Skeletal muscle cell (primary cell): ENCODE results near the gene MPI.

Experiments
- DNase-seq: peaks from one replicate; pipeline ENCODE4 v3.0.0-alpha.2; 2010; ENCODE audit warnings: low read depth
- H3K4me3 ChIP-seq: 2 replicates; pipeline ENCODE4 v1.5.1; 2011; ENCODE audit warnings: low read depth, mild to moderate bottlenecking, control low read depth, low read length, moderate library complexity

MPI gene, protein sequence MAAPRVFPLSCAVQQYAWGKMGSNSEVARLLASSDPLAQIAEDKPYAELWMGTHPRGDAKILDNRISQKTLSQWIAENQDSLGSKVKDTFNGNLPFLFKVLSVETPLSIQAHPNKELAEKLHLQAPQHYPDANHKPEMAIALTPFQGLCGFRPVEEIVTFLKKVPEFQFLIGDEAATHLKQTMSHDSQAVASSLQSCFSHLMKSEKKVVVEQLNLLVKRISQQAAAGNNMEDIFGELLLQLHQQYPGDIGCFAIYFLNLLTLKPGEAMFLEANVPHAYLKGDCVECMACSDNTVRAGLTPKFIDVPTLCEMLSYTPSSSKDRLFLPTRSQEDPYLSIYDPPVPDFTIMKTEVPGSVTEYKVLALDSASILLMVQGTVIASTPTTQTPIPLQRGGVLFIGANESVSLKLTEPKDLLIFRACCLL

DNA sequence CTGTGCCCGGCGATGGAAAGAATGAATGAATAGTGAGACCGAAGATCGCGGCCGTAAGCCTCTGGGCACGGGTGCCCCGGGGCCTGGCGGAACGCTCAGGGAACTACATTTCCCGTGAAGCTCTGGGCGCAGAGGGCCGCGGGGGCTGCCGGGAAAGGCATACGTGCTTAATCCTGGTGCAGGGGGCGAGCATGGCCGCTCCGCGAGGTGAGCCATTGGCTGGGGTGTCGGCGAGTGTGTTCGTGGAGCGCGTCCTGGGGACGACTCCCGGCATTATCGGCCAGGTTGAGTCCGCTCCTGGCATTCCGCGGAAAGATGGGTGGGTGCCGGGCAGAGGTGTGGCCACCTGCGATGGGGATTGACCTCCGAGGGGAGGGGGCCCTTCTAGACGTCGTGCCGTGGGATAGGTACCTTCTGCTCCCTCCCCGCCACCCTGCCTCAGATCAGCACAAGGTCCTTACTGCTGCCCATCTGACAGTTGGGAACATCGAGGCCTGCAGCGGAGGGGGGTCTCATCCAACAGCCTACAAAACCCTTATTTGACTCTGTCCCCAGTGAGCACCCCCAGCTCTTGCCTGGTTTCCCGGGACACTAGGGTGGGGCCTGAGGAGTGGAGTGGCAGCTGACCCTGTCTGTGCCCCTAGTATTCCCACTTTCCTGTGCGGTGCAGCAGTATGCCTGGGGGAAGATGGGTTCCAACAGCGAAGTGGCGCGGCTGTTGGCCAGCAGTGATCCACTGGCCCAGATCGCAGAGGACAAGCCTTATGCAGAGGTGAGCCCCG lies at the start of gene MPI:
Gene MPI, plus strand, starts transcription at position 160 of the 782 bp plus-strand sequence. Its CDS starts 32 bp downstream, at position 192.
- DNase-seq, result peak; percentile 45
- H3K4me3 ChIP-seq, result peak within 1 kb of the TSS; percentile 98

- no peak overlapping the region for H3K4me3 ChIP-seq
- no peak for DNase-seq
Measured at GRCh38 chr15:74840851-74841775, 48.7 kb upstream of the MPI start.

GRCh38 chr15:74841891-74842373 lies 47.9 kb upstream of the MPI start:
- DNase-seq, result no peak
- peak overlapping the region; percentile 75 for H3K4me3 ChIP-seq

DNA sequence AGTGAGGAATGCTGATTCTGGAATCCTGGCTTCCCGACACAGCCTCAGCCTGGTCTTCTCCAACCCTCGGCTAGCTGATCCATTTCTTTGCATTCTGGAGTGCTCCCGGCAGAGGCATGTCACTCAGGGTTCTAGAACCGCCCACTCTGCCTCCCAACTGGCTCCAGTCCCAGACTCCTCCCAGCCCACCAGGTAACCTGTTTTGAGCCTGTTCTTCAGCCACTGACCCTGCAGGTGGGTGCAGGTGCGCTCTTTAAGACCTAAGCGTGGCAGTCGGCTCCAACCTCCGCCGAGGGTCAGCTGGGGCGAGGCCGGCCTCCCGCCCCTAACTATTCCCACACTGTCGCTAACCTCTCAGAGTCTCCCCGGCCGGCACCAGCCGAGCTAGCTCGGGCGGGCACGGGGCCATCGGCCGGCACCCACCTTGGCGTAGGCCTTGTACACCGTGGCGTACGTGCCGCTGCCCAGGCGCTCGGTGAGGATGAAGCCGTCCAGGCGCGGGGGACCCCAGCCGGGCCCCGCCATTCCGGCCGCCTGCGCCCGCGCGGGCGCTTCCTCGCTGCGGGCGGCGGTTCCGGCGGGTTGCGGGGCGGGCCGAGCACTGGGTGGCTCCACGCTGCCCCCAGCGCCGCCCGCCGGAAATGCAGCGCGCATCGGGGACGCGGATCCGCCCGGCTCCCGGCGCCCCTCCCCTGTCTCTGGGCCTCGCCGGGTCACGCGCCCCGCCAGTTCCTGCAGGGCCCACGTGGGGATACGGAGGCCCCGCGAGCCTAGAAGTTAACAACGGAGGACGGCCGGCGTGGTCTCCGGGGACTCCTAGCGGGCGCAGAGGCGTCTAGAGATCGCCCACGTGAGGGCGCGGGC lies 47.0 kb upstream of the MPI start, which contains the start of gene ULK3:
Gene ULK3, minus strand, starts transcription at position 576 of the 864 bp plus-strand sequence. Its CDS starts 51 bp downstream, at position 525.
- DNase-seq, result peak; percentile 43
- peak within 1 kb of the TSS; percentile 75 for H3K4me3 ChIP-seq

- DNase-seq, result no peak
Measured at GRCh38 chr15:74843445-74843828, 46.4 kb upstream of the MPI start.

GRCh38 chr15:74843891-74844299 lies 45.9 kb upstream of the MPI start:
- peak overlapping the region; percentile 75 for H3K4me3 ChIP-seq
- no peak for DNase-seq

More at GRCh38 chr15:74843445-74843828, 46.4 kb upstream of the MPI start:
- peak overlapping the region; percentile 75 for H3K4me3 ChIP-seq

DNA sequence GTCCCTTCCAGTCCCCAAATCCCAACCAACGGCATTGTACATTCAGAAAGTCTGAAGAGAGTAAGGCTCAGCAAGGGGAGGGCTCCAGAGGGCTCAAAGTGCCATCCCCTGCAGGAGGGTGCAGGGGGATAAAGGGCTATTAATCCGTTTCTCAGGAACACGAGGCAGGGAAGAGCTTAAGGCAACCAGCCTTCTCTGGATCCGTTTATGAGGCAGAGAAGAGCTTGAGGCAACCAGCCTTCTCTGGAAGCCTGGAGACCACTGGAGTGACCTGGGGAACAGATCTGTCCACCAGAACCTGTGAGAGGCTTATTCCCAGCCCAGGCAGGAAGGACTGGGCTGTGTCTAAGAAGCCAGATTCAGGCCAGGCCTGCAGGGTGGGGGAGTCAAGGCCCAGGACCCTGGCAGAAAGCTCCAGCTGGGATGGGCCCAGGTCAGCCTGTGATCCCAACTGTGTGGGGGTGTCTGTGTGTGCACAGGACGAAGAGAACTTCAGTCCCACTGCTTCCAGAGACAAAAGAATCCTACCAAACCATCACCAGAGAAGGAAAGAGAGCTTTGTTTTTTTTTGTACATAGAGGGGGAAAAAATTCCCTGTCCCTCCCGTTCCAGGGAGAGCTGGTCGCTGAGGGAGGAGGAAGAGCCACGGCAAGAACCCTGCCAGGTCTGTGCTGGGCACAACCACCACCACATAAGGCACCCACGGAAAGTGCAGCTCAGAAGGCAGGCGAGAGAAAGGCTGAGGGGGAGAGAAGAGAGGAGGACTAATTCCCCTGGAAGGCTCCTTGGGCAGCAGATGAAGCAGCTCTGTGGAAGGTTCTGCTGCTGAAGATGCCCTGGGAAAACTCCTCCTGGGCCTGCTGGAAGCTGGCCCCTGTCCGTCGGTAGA lies 45.3 kb upstream of the MPI start:
- H3K4me3 ChIP-seq, result no peak overlapping the region
- no peak for DNase-seq

GRCh38 chr15:74845208-74845568 lies 44.7 kb upstream of the MPI start:
- DNase-seq, result no peak
- H3K4me3 ChIP-seq, result no peak overlapping the region

GRCh38 chr15:74845581-74845980 lies 44.3 kb upstream of the MPI start:
- DNase-seq, result no peak
- H3K4me3 ChIP-seq, result no peak overlapping the region

DNA sequence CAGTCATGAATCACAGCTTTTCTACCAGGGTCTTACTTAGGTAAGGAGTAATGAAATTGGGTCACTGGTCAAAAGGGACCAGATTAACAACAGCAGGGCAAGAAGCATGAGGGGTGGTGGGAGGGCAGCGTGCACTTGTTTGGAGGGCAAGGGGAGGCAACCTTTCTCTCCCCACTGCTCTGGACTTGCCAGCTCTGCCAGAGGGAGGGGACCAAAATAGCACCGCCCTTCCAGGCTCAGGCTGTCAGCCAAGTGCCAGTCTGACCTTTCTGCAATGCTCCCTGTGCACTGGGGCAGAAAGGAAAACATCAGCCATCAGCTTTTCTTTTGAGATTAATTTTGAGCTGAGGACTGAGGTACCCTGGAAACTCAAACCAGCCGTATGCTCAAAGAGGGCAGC lies 42.4 kb upstream of the MPI start:
- H3K4me3 ChIP-seq, result no peak overlapping the region
- no peak for DNase-seq

- H3K4me3 ChIP-seq, result no peak overlapping the region
- no peak for DNase-seq
Measured at GRCh38 chr15:74850393-74850792, 39.4 kb upstream of the MPI start.

- DNase-seq, result no peak
- no peak overlapping the region for H3K4me3 ChIP-seq
Measured at GRCh38 chr15:74851960-74852359, 37.9 kb upstream of the MPI start.

DNA sequence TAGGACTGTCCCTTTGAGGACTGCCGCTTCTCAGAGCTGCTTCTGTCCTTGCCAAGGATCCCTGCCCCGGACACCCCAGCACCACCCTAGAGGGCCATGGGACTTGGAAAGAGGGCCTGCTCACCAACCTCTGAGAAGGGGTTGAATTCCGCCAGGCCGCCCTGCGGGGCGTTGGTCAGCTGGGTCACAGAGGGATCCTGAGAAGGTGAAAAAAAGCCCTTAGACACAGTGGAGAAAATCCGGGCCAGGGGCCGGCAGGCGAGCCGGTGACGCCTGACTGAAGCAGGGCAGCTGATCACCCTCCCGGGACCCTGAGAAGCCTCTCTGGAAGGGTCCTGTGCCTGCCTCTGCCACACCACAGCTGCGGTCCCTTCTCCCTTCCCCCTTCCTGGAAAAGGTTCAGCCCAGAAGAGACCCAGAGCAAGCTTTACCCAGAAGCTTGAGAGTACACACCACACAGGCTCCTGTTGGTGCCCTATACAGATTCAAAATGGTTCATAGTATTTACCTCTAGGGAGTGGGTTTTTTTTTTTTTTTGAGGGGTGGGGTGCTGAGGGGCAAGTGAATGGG lies 35.3 kb upstream of the MPI start:
- DNase-seq, result no peak
- no peak overlapping the region for H3K4me3 ChIP-seq

GRCh38 chr15:74855857-74856256 lies 34.0 kb upstream of the MPI start:
- DNase-seq, result no peak
- no peak overlapping the region for H3K4me3 ChIP-seq

GRCh38 chr15:74856537-74856936 lies 33.3 kb upstream of the MPI start:
- no peak for DNase-seq
- H3K4me3 ChIP-seq, result no peak overlapping the region

DNA sequence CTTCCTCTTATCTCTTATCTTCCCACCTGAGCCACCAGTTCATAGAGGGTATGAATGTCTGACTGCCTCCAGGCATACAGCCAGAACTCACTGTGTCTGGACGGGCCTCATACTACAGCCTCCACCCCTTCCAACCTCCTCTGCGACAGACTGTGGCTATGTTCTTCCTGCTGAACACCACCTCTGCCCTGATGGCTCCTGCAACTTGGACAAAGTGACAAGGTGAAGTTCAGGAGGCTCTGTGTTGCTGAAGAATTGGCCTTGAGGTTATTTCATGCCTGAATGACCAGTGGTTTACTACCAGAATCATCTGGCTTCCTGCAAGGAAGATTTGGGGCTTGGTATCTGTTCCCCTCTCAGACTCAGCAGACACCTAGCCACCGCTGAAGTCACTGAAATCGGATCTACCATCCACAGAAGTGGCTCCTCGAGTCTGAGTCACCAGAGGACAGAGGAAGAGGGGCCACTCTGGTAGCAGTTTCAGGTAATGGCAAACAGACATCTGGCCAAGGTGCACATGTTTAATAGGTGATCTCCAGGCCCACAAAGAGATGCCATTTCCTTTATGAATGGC lies 32.7 kb upstream of the MPI start:
- no peak overlapping the region for H3K4me3 ChIP-seq
- DNase-seq, result no peak
